ENCODE measurements around the gene GLOD4.
"Not testable (repeated sequence)": the region's sequence is repeated elsewhere in the genome, so short reads cannot be mapped to it uniquely, and the experiment has no call there.

DNA sequence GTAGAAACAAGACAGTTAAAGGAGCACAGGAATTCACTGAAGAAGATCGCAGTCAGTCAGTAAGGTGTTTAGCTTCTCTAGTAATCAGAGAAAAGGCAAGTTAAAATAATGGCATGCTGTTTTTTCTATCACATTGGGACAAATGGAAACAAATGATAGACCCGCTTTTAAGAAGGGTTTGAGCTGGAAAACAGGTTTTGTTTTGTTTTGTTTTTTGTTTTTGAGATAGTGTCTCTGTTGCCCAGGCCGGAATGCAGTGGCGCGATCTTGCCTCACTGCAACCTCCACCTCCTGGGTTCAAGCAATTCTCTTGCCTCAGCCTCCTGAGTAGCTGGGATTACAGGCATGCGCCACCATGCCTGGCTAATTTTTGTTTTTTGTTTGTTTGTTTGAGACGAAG lies 3.8 kb upstream of the GLOD4 start:
- TF ChIP-seq POLR2A (IDR thresholded peaks at IDR 0.05): not testable (repeated sequence)
- TF ChIP-seq, protein P1, sequence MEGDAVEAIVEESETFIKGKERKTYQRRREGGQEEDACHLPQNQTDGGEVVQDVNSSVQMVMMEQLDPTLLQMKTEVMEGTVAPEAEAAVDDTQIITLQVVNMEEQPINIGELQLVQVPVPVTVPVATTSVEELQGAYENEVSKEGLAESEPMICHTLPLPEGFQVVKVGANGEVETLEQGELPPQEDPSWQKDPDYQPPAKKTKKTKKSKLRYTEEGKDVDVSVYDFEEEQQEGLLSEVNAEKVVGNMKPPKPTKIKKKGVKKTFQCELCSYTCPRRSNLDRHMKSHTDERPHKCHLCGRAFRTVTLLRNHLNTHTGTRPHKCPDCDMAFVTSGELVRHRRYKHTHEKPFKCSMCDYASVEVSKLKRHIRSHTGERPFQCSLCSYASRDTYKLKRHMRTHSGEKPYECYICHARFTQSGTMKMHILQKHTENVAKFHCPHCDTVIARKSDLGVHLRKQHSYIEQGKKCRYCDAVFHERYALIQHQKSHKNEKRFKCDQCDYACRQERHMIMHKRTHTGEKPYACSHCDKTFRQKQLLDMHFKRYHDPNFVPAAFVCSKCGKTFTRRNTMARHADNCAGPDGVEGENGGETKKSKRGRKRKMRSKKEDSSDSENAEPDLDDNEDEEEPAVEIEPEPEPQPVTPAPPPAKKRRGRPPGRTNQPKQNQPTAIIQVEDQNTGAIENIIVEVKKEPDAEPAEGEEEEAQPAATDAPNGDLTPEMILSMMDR (IDR thresholded peaks at IDR 0.05): not testable (repeated sequence)
